ENCODE measurements around the gene DLK1. TPM values are rescaled to one million over a fixed set of nuclear protein-coding genes. Genes with fewer than 3 reads are reported as not detected.

The DLK1 gene
- total RNA-seq, 1 donor from 2014 or later, result 8.6 TPM

- no peaks in the 10 kb centered on the region for H3K27me3 ChIP-seq
- intact Hi-C loops (cut with DNase I), result no loop called here
Measured at GRCh38 chr14:100713705-100714104, 13.0 kb upstream of the DLK1 start.

GRCh38 chr14:100714258-100714892, 12.3 kb upstream of the DLK1 start:
- intact Hi-C loops (cut with DNase I), result no loop called here
- H3K4me1 ChIP-seq, result peaks cover 2% of the 10 kb centered on the region
- DNase-seq (ENCODE audit: extremely low spot score in 2 of 2), result no peak
- no peaks in the 10 kb centered on the region for H3K9me3 ChIP-seq
- no peak overlapping the region for H3K27ac ChIP-seq
- TF ChIP-seq, protein P1, sequence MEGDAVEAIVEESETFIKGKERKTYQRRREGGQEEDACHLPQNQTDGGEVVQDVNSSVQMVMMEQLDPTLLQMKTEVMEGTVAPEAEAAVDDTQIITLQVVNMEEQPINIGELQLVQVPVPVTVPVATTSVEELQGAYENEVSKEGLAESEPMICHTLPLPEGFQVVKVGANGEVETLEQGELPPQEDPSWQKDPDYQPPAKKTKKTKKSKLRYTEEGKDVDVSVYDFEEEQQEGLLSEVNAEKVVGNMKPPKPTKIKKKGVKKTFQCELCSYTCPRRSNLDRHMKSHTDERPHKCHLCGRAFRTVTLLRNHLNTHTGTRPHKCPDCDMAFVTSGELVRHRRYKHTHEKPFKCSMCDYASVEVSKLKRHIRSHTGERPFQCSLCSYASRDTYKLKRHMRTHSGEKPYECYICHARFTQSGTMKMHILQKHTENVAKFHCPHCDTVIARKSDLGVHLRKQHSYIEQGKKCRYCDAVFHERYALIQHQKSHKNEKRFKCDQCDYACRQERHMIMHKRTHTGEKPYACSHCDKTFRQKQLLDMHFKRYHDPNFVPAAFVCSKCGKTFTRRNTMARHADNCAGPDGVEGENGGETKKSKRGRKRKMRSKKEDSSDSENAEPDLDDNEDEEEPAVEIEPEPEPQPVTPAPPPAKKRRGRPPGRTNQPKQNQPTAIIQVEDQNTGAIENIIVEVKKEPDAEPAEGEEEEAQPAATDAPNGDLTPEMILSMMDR (IDR thresholded peaks at IDR 0.05), result no peak
- H3K36me3 ChIP-seq, result no peaks in the 10 kb centered on the region
- H3K4me3 ChIP-seq, result no peak overlapping the region
- no peaks in the 10 kb centered on the region for H3K27me3 ChIP-seq

More at GRCh38 chr14:100713705-100714104, 13.0 kb upstream of the DLK1 start:
- Histone ChIP-seq H3K9me3 (no peaks in the 10 kb centered on the region), H3K4me3 (no peak overlapping the region), H3K36me3 (no peaks in the 10 kb centered on the region), H3K27ac (no peak overlapping the region), H3K4me1 (peaks cover 8% of the 10 kb centered on the region)
- no peak for DNase-seq (ENCODE audit: extremely low spot score in 2 of 2)
- TF ChIP-seq POLR2A (IDR thresholded peaks at IDR 0.05), result no peak

DNA sequence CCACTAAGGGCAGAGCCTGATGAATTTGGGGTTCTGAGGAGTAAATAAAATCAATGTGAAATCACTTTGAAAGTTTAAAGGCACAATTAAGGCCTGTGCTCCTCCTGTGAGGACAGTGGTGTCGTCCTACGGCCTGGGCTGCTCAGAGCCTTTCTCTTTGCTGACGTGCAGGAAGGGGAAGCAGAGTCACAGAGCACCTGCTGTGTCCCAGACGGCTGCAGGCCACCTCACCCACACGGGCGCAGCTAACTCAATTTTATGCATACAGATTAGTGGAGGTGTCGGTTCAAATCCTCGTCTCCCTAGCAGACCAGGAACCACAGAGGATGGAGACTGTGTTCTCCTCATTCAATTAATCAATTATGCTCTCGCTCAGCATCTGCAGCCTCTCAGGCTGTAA, 11.4 kb upstream of the DLK1 start:
- no peak for TF ChIP-seq POLR2A (IDR thresholded peaks at IDR 0.05)
- TF ChIP-seq, protein P1 (IDR thresholded peaks at IDR 0.05), result no peak
- no peak for TF ChIP-seq POLR2AphosphoS5 (IDR thresholded peaks at IDR 0.05; ENCODE audit: insufficient read depth in 1 of 2, low read depth in 1 of 2)
- H3K36me3 ChIP-seq, result no peaks in the 10 kb centered on the region
- DNase-seq (ENCODE audit: extremely low spot score in 2 of 2), result no peak
- no peaks in the 10 kb centered on the region for H3K9me3 ChIP-seq
- H3K27ac ChIP-seq, result no peak overlapping the region
- no peaks in the 10 kb centered on the region for H3K27me3 ChIP-seq
- H3K4me3 ChIP-seq, result no peak overlapping the region
- intact Hi-C loops (cut with DNase I), result no loop called here
- no peaks in the 10 kb centered on the region for H3K4me1 ChIP-seq

DNA sequence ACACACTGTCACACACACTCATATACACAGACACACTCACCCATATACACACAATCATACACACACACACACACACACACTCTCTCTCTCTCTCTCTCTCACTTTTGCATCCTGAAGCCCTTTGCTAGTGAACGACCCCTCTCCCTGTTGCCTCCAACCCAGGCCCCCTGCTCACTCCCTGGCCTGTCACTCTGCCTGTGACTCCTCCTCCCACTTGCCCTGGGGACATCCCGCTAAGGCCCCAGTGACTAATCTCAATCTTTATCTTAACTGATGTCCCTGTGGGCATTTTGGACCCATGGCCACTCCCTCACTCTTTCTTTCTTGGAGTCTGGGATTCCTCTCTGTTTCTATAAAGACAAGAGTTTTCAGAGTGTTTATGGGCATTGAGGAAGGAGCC, 10.9 kb upstream of the DLK1 start:
- H3K27me3 ChIP-seq, result no peaks in the 10 kb centered on the region
- H3K27ac ChIP-seq, result no peak overlapping the region
- H3K4me3 ChIP-seq, result no peak overlapping the region
- H3K9me3 ChIP-seq, result no peaks in the 10 kb centered on the region
- intact Hi-C loops (cut with DNase I), result no loop called here
- no peak for TF ChIP-seq POLR2AphosphoS5 (IDR thresholded peaks at IDR 0.05; ENCODE audit: insufficient read depth in 1 of 2, low read depth in 1 of 2)
- no peak for TF ChIP-seq POLR2A (IDR thresholded peaks at IDR 0.05)
- TF ChIP-seq, protein P1 (IDR thresholded peaks at IDR 0.05), result no peak
- no peaks in the 10 kb centered on the region for H3K36me3 ChIP-seq
- no peaks in the 10 kb centered on the region for H3K4me1 ChIP-seq
- no peak for DNase-seq (ENCODE audit: extremely low spot score in 2 of 2)

GRCh38 chr14:100717386-100717785, 9.3 kb upstream of the DLK1 start:
- TF ChIP-seq POLR2A (IDR thresholded peaks at IDR 0.05) (no peak), POLR2AphosphoS5 (IDR thresholded peaks at IDR 0.05; ENCODE audit: insufficient read depth in 1 of 2, low read depth in 1 of 2) (no peak)
- TF ChIP-seq, protein P1 (IDR thresholded peaks at IDR 0.05), result no peak
- no peak overlapping the region for H3K27ac ChIP-seq
- no peaks in the 10 kb centered on the region for H3K27me3 ChIP-seq
- no peak for DNase-seq (ENCODE audit: extremely low spot score in 2 of 2)
- no peak overlapping the region for H3K4me3 ChIP-seq
- H3K9me3 ChIP-seq, result no peaks in the 10 kb centered on the region
- no peaks in the 10 kb centered on the region for H3K36me3 ChIP-seq
- intact Hi-C loops (cut with DNase I), result no loop called here
- H3K4me1 ChIP-seq, result no peaks in the 10 kb centered on the region

Measured in vagina (tissue), 2 donors.